Ishikawa (cell line): ENCODE results near the gene HOXC9.

Source experiments
- CEBPB ChIP-seq: IDR thresholded peaks from 2 replicates; pipeline ENCODE4 v1.6.1; 2012
- CREB1 ChIP-seq: IDR thresholded peaks from 2 replicates; pipeline ENCODE4 v1.6.1; 2012; ENCODE audit warnings: low read depth
- EGR1 ChIP-seq: IDR thresholded peaks from 2 replicates; pipeline ENCODE4 v1.6.1; 2012
- EP300 ChIP-seq: IDR thresholded peaks from 2 replicates; pipeline ENCODE4 v1.6.1; 2012; ENCODE audit warnings: borderline replicate concordance
- FOXM1 ChIP-seq: IDR thresholded peaks from 2 replicates; pipeline ENCODE4 v1.6.1; 2012; ENCODE audit warnings: low read depth, borderline replicate concordance
- MAX ChIP-seq: IDR thresholded peaks from 2 replicates; pipeline ENCODE4 v1.6.1; 2012
- NFIC ChIP-seq: IDR thresholded peaks from 2 replicates; pipeline ENCODE4 v1.6.1; 2012
- RAD21 ChIP-seq: IDR thresholded peaks from 2 replicates; pipeline ENCODE4 v1.6.1; 2012; ENCODE audit warnings: low read depth
- REST ChIP-seq: IDR thresholded peaks from 2 replicates; pipeline ENCODE4 v1.6.1; 2012; ENCODE audit warnings: low read depth, mild to moderate bottlenecking
- TAF1 ChIP-seq: IDR thresholded peaks from 2 replicates; pipeline ENCODE4 v1.6.1; 2012; ENCODE audit warnings: low read depth, mild to moderate bottlenecking
- TCF12 ChIP-seq: IDR thresholded peaks from 2 replicates; pipeline ENCODE4 v1.6.1; 2012; ENCODE audit warnings: low read depth
- TEAD4 ChIP-seq: IDR thresholded peaks from 2 replicates; pipeline ENCODE4 v1.6.1; 2012
- USF1 ChIP-seq: IDR thresholded peaks from 2 replicates; pipeline ENCODE4 v1.6.1; 2012
- YY1 ChIP-seq: IDR thresholded peaks from 2 replicates; pipeline ENCODE4 v1.6.1; 2012; ENCODE audit warnings: low read depth
- ZBTB7A ChIP-seq: IDR thresholded peaks from 2 replicates; pipeline ENCODE4 v1.6.1; 2012; ENCODE audit warnings: low read depth

HOXC9 gene

GRCh38 chr12:53976172-53976822, 23.7 kb upstream of the HOXC9 start:
- no peak for TF ChIP-seq NFIC
- no peak for TF ChIP-seq TEAD4
- TF ChIP-seq MAX: no peak
- no peak for TF ChIP-seq TCF12
- no peak for TF ChIP-seq EGR1
- no peak for TF ChIP-seq CEBPB
- TF ChIP-seq CREB1: no peak
- no peak for TF ChIP-seq FOXM1

- no peak for TF ChIP-seq EGR1
- TF ChIP-seq CREB1: no peak
- TF ChIP-seq RAD21: no peak
- TF ChIP-seq USF1: no peak
- no peak for TF ChIP-seq REST
- no peak for TF ChIP-seq ZBTB7A
Measured at GRCh38 chr12:53976823-53977595, 23.0 kb upstream of the HOXC9 start.

GRCh38 chr12:53977596-53978445, 22.1 kb upstream of the HOXC9 start:
- TF ChIP-seq FOXM1: no peak
- TF ChIP-seq USF1: no peak
- no peak for TF ChIP-seq CREB1
- no peak for TF ChIP-seq NFIC
- no peak for TF ChIP-seq ZBTB7A
- TF ChIP-seq TEAD4: no peak
- no peak for TF ChIP-seq EP300
- TF ChIP-seq TAF1: no peak
- no peak for TF ChIP-seq YY1
- no peak for TF ChIP-seq MAX
- TF ChIP-seq CEBPB: no peak

- TF ChIP-seq TCF12 (no peak), NFIC (no peak), EP300 (no peak), TEAD4 (no peak), CEBPB (no peak), FOXM1 (no peak), REST (no peak), MAX (no peak), RAD21 (no peak)
Measured at GRCh38 chr12:53978477-53979356, 21.2 kb upstream of the HOXC9 start.
